Liver (tissue), 9 donors: ENCODE data around the gene ASPG. TPM values are rescaled to one million over a fixed set of nuclear protein-coding genes. Genes with fewer than 3 reads are reported as not detected.

Source experiments
- DNase-seq: peaks from one replicate; pipeline ENCODE4 v3.0.0-alpha.2; 2017; ENCODE audit warnings: low spot score
- H3K27ac ChIP-seq, 2 donors: one replicate each; pipeline ENCODE4 v1.7.0; 2013; ENCODE audit warnings: inconsistent platforms in 2 of 2, low read length in 2 of 2, control low read depth in 1 of 2, low read depth in 1 of 2, mild to moderate bottlenecking in 1 of 2
- H3K27me3 ChIP-seq, 4 donors: one replicate each; pipeline versions ENCODE4 v1.6.1 to v1.7.0; 2013; ENCODE audit warnings: low read length in 3 of 4, inconsistent platforms in 1 of 4, mild to moderate bottlenecking in 1 of 4, moderate library complexity in 1 of 4; ENCODE audit not compliant: control insufficient read depth in 4 of 4, insufficient read depth in 4 of 4
- H3K36me3 ChIP-seq, 4 donors: one replicate each; pipeline versions ENCODE4 v1.6.1 to v1.7.0; 2013; ENCODE audit warnings: low read length in 3 of 4, mild to moderate bottlenecking in 3 of 4, low read depth in 1 of 4, moderate library complexity in 1 of 4; ENCODE audit not compliant: control insufficient read depth in 4 of 4, insufficient read depth in 3 of 4
- H3K4me1 ChIP-seq, 4 donors: one replicate each; pipeline versions ENCODE4 v1.6.1 to v1.7.0; 2013; ENCODE audit warnings: low read length in 3 of 4, mild to moderate bottlenecking in 3 of 4, moderate library complexity in 1 of 4; ENCODE audit not compliant: control insufficient read depth in 4 of 4, insufficient read depth in 4 of 4
- H3K4me3 ChIP-seq, 3 donors: one replicate each; pipeline versions ENCODE4 v1.6.1 to v1.7.0; 2013; ENCODE audit warnings: low read length in 3 of 3, control low read depth in 1 of 3, low read depth in 1 of 3, mild to moderate bottlenecking in 1 of 3
- H3K9ac ChIP-seq, 2 donors: one replicate each; pipeline ENCODE4 v1.7.0; 2013; ENCODE audit warnings: low read length in 2 of 2, mild to moderate bottlenecking in 2 of 2, moderate library complexity in 2 of 2, control low read depth in 1 of 2, low read depth in 1 of 2
- H3K9me3 ChIP-seq, 4 donors: one replicate each; pipeline versions ENCODE4 v1.6.1 to v1.7.0; 2013; ENCODE audit warnings: low read length in 3 of 4; ENCODE audit not compliant: control insufficient read depth in 4 of 4
- ATF3 ChIP-seq: IDR thresholded peaks from 2 replicates; pipeline ENCODE4 v1.6.1; 2016; ENCODE audit warnings: antibody characterized with exemption
- CTCF ChIP-seq: fragments of 150-350 bp; IDR thresholded peaks from 2 replicates; pipeline ENCODE4 v1.5.1; 2017; ENCODE audit warnings: improper control_type of control experiment, low read depth, low read length; ENCODE audit not compliant: missing input control
- EGR1 ChIP-seq, 2 donors: IDR thresholded peaks; 2 replicates each; pipeline ENCODE4 v1.6.1; 2016 to 2018; ENCODE audit warnings: antibody characterized with exemption in 2 of 2, low read depth in 2 of 2
- FOXA1 ChIP-seq: IDR thresholded peaks from 2 replicates; pipeline ENCODE4 v1.6.1; 2016; ENCODE audit warnings: antibody characterized with exemption
- FOXA2 ChIP-seq: IDR thresholded peaks from 2 replicates; pipeline ENCODE4 v1.6.1; 2016; ENCODE audit warnings: antibody characterized with exemption
- GABPA ChIP-seq, 2 donors: IDR thresholded peaks in 1 of 2; conservative IDR thresholded peaks in 1 of 2; 2 replicates each; pipeline ENCODE4 v1.6.1; 2016; ENCODE audit warnings: antibody characterized with exemption in 2 of 2, mild to moderate bottlenecking in 1 of 2, moderate library complexity in 1 of 2
- HNF4A ChIP-seq, 2 donors: conservative IDR thresholded peaks; 2 replicates each; pipeline ENCODE4 v1.6.1; 2016; ENCODE audit warnings: antibody characterized with exemption in 2 of 2, mild to moderate bottlenecking in 2 of 2
- HNF4G ChIP-seq: IDR thresholded peaks from 2 replicates; pipeline ENCODE4 v1.6.1; 2016; ENCODE audit warnings: antibody characterized with exemption
- JUND ChIP-seq, 2 donors: IDR thresholded peaks; 2 replicates each; pipeline ENCODE4 v1.6.1; 2016; ENCODE audit warnings: antibody characterized with exemption in 2 of 2
- MAX ChIP-seq: IDR thresholded peaks from 2 replicates; pipeline ENCODE4 v1.6.1; 2016; ENCODE audit warnings: antibody characterized with exemption
- NR2F2 ChIP-seq: IDR thresholded peaks from 2 replicates; pipeline ENCODE4 v1.6.1; 2016; ENCODE audit warnings: antibody characterized with exemption
- RAD21 ChIP-seq, 2 donors: IDR thresholded peaks; 2 replicates each; pipeline ENCODE4 v1.6.1; 2016; ENCODE audit warnings: antibody characterized with exemption in 2 of 2, mild to moderate bottlenecking in 2 of 2
- RXRA ChIP-seq, 2 donors: IDR thresholded peaks; 2 replicates each; pipeline ENCODE4 v1.6.1; 2017 to 2018; ENCODE audit warnings: antibody characterized with exemption in 2 of 2, mild to moderate bottlenecking in 1 of 2
- SP1 ChIP-seq: IDR thresholded peaks from 2 replicates; pipeline ENCODE4 v1.6.1; 2018; ENCODE audit warnings: antibody characterized with exemption, mild to moderate bottlenecking
- TAF1 ChIP-seq: conservative IDR thresholded peaks from 2 replicates; pipeline ENCODE4 v1.6.1; 2016; ENCODE audit warnings: antibody characterized with exemption, mild to moderate bottlenecking
- YY1 ChIP-seq: IDR thresholded peaks from 2 replicates; pipeline ENCODE4 v1.6.1; 2016; ENCODE audit warnings: antibody characterized with exemption, mild to moderate bottlenecking
- ZBTB33 ChIP-seq: IDR thresholded peaks from 2 replicates; pipeline ENCODE4 v1.6.1; 2016; ENCODE audit warnings: antibody characterized with exemption
- WGBS: extraction: QIAGEN DNeasy Blood & Tissue Kit; methylation state at CpG from one replicate; pipeline ENCODE4 v1.1.7; 2013; 5-methylcytosine and 5-hydroxymethylcytosine counted together
- polyA plus RNA-seq, 2 donors: library from polyadenylated mRNA; stranded (reverse) in 1 of 2; unstranded in 1 of 2; fragments of 200-250 nt in 1 of 2; fragments of >200 nt in 1 of 2; fragmentation: Nextera tagmentation in 1 of 2; extraction: Ambion mirVana in 1 of 2; gene quantifications; one replicate each; pipeline versions ENCODE4 v1.2.1 to v1.2.3, GENCODE V29; 2013 to 2015
- total RNA-seq, 2 donors: library from RNA; depleted of rRNA; stranded (reverse); fragments of >200 nt; gene quantifications; one replicate each; pipeline ENCODE4 v1.2.3, GENCODE V29; 2014
- donor health status: healthy.
- donor health status: healthy.
- donor health status: healthy.
- donor health status: healthy.
- donor health status: healthy.

Gene ASPG
- total and polyA plus RNA-seq, 4 donors, result 42.4 to 158 (median 110) TPM

GRCh38 chr14:104051092-104051813 lies 34.2 kb upstream of the ASPG start:
- Histone ChIP-seq H3K4me3 (no peak overlapping the region), H3K9me3 (no peaks in the 10 kb centered on the region), H3K9ac (no peak overlapping the region), H3K4me1 (no peaks in the 10 kb centered on the region), H3K36me3 (no peaks in the 10 kb centered on the region), H3K27me3 (no peaks in the 10 kb centered on the region), H3K27ac (no peak overlapping the region)
- WGBS, result 85% methylated on average over 5 of the region's 5 CpGs
- no peak for TF ChIP-seq RAD21 (IDR thresholded peaks at IDR 0.05)
- TF ChIP-seq MAX, result no peak
- TF ChIP-seq NR2F2, result no peak
- TF ChIP-seq HNF4G, result no peak
- DNase-seq, result no peak

- H3K27me3 ChIP-seq, result no peaks in the 10 kb centered on the region
- H3K4me1 ChIP-seq, result no peaks in the 10 kb centered on the region
- no peak overlapping the region for H3K4me3 ChIP-seq
- TF ChIP-seq YY1 (no peak), CTCF (no peak), GABPA (IDR thresholded peaks at IDR 0.05 in 1 of 2, conservative IDR thresholded peaks at IDR 0.05 in 1 of 2) (no peak), SP1 (no peak)
- no peaks in the 10 kb centered on the region for H3K36me3 ChIP-seq
- WGBS, result 84% methylated on average over 16 of the region's 16 CpGs
- H3K9me3 ChIP-seq, result no peaks in the 10 kb centered on the region
- no peak overlapping the region for H3K9ac ChIP-seq
- H3K27ac ChIP-seq, result no peak overlapping the region
- no peak for DNase-seq
Observed at GRCh38 chr14:104054222-104054905, 31.1 kb upstream of the ASPG start.

GRCh38 chr14:104062281-104062680 lies 23.2 kb upstream of the ASPG start:
- 92% methylated on average over 1 of the region's 1 CpG for WGBS
- no peak overlapping the region for H3K9ac ChIP-seq
- no peak for DNase-seq
- TF ChIP-seq SP1, result no peak
- no peak for TF ChIP-seq ATF3
- no peak for TF ChIP-seq MAX
- TF ChIP-seq CTCF, result no peak
- no peak for TF ChIP-seq RAD21 (IDR thresholded peaks at IDR 0.05)
- no peak for TF ChIP-seq TAF1
- no peak for TF ChIP-seq JUND (IDR thresholded peaks at IDR 0.05)
- no peak for TF ChIP-seq RXRA (IDR thresholded peaks at IDR 0.05)
- no peak for TF ChIP-seq ZBTB33
- no peak for TF ChIP-seq EGR1 (IDR thresholded peaks at IDR 0.05; ENCODE audit: low read depth in 2 of 2)
- no peak for TF ChIP-seq FOXA1
- no peak for TF ChIP-seq FOXA2
- TF ChIP-seq YY1, result no peak
- TF ChIP-seq HNF4A (conservative IDR thresholded peaks at IDR 0.05), result no peak
- TF ChIP-seq HNF4G, result no peak
- no peak for TF ChIP-seq GABPA (IDR thresholded peaks at IDR 0.05 in 1 of 2, conservative IDR thresholded peaks at IDR 0.05 in 1 of 2)
- no peak for TF ChIP-seq NR2F2

More at GRCh38 chr14:104062281-104062680, 23.2 kb upstream of the ASPG start:
- Histone ChIP-seq H3K27ac (no peak overlapping the region), H3K4me1 (no peaks in the 10 kb centered on the region), H3K27me3 (peaks cover 0 to 4% (median 1%) of the 10 kb centered on the region in 4 donors), H3K9me3 (peaks cover 0 to 3% (median 0%) of the 10 kb centered on the region in 4 donors), H3K4me3 (no peak overlapping the region), H3K36me3 (no peaks in the 10 kb centered on the region)
